Activated naive CD8-positive, alpha-beta T cell treated with anti-CD3 and anti-CD28 coated beads, Interleukin-2, amount 10 ng/mL, durations not matched to agents 7 days and 5 days (primary cell): ENCODE data around the gene EPHB4. TPM values are rescaled to one million over a fixed set of nuclear protein-coding genes. Genes with fewer than 3 reads are reported as not detected.

Source experiments
- ATAC-seq: fragments of 150-1000 bp; cut with Tn5 transposase; one replicate; pipeline ENCODE4 v1.10.0; 2021; ENCODE audit warnings: low read depth, moderate library complexity
- POLR2A ChIA-PET: fragments of 350-600 bp; sonication (Branson Sonifier 250); formaldehyde crosslinking; loops from one replicate; lab custom pipeline; 2021; ENCODE audit warnings: antibody characterized with exemption; lab: Charles Lee
- DNase-seq: peaks from one replicate; pipeline ENCODE4 v3.0.0; 2021
- H3K27ac Mint-ChIP-seq: one replicate; pipeline ENCODE4 v1.8.0; 2022; ENCODE audit warnings: mild to moderate bottlenecking, mixed read lengths
- H3K27me3 Mint-ChIP-seq: one replicate; pipeline ENCODE4 v1.8.0; 2022; ENCODE audit warnings: mild to moderate bottlenecking, moderate library complexity, mixed read lengths
- H3K36me3 Mint-ChIP-seq: one replicate; pipeline ENCODE4 v1.8.0; 2021; ENCODE audit warnings: mild to moderate bottlenecking, mixed read lengths
- H3K4me1 Mint-ChIP-seq: one replicate; pipeline ENCODE4 v1.8.0; 2021; ENCODE audit warnings: mixed read lengths
- H3K4me3 Mint-ChIP-seq: one replicate; pipeline ENCODE4 v1.8.0; 2022; ENCODE audit warnings: mild to moderate bottlenecking, moderate library complexity, mixed read lengths
- H3K9me3 Mint-ChIP-seq: one replicate; pipeline ENCODE4 v1.8.0; 2021; ENCODE audit warnings: mixed read lengths
- total RNA-seq, 2 experiments: library from RNA; stranded (reverse); gene quantifications; one replicate each; pipeline ENCODE4 v1.2.3, GENCODE V29; 2021

The EPHB4 gene
- total RNA-seq, 2 experiments from 2014 or later = 3.1 to 3.3 TPM

DNA sequence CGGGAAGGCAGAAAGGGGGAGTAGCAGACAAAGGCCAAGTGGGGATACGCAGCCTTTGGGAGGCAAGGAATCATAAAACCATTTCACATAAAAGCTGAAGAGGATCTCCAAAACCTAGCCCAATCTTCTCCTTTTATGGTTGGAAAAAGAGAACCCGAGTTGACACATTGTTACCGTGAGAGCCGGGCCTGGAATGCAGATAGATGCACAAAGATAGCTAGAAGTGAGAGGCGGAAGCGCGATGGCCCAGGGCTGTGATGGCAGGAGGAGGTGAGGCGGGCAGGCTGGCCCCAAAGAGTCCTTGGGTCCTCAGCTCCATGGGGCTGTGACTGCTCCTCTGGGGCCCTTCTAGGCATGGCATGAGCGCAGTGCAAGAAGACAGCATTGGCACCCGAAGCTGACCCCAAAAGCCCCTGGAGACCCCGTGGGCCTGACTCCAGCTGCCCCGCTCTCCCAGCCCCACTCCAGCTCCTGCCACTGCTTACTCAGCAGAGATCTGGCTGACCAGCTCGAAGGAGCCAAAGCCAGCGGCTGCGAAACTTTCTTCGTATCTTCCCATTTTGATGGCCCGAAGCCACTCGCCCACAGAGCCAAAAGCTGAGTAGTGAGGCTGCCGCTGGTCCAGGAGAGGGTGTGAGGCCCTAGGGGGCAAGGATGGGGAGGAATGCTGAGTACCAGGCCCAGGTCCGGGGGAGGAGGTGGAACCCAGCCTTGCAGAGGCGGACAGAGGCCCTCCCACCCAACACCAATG lies 22.5 kb downstream of the EPHB4 start:
- DNase-seq (no peak), ATAC-seq (no peak)
- H3K9me3 Mint-ChIP-seq = no peaks in the 10 kb centered on the region
- H3K27me3 Mint-ChIP-seq = peaks cover 3% of the 10 kb centered on the region
- H3K27ac Mint-ChIP-seq = no peak overlapping the region
- peaks cover 3% of the 10 kb centered on the region for H3K4me1 Mint-ChIP-seq
- no peaks in the 10 kb centered on the region for H3K36me3 Mint-ChIP-seq
- POLR2A ChIA-PET = no interaction called here
- H3K4me3 Mint-ChIP-seq = no peak overlapping the region

DNA sequence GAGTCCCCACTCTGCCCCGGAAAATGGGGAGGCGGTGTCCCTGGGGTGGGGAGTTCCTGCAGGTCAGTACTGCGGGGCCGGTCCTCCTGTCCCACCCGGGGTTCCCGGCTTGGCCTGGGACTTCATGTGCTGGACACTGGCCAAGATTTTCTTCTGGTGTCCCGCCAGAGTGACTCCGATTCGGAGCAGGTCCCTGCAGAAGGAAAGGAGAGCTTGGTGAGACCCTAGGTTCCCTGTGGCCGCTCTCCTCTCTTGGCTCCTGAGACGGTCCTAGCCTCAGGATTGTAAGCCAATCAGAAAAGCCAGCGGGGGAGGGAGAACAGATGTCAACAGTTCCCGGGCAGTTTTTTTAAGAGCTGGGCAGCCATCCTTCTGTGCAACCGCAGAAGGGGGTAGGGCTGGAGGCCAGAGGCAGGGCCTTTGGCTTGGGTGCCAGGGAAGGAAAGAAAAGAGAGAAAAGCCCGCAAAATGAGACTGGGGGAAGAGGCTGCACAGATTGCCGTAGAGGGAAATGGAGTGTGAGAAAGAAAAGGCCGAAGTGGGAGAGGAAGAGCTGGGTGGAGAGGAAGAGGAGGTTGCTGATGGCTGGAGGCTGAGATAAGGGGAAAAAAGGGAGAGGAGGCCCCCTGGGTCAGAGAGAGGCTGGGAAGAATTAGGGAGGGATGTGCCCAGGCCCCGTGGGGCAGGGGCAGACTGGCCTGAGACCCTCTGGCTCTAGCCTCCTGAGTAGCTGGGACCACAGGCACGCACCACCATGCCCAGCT lies 23.7 kb downstream of the EPHB4 start:
- Mint-ChIP-seq H3K27me3 (peaks cover 3% of the 10 kb centered on the region), H3K4me3 (no peak overlapping the region), H3K4me1 (peaks cover 10% of the 10 kb centered on the region), H3K36me3 (no peaks in the 10 kb centered on the region), H3K9me3 (no peaks in the 10 kb centered on the region), H3K27ac (peak overlapping the region; percentile 42)
- POLR2A ChIA-PET = interaction anchor here (1.4 kb wide), 1 partner anchor 49 kb away, joined by 5 read pairs; the partner anchor contains the start of gene SLC12A9
- no peak for DNase-seq
- ATAC-seq = peak; percentile 50

DNA sequence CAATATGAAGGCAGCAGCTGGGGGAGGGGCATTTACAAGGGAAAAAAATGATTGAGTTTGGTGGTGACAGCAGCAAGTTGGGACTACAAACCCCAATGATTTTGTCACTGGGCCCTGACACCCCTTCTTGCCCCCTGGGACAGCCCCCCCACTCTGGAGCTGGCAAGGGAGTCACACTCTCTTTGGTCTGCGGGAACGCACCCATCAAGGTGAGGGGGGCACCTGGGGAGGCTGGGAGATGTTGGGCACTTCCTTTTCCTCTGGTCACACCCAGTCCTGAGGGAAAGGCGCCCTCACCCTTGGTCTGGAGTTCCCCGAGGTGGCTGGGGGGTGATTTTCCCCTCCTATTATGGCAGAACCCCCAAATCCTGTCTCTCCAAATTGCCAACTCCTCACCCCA lies 24.4 kb downstream of the EPHB4 start:
- H3K27ac Mint-ChIP-seq = no peak overlapping the region
- POLR2A ChIA-PET = interaction anchor here (1.4 kb wide), 1 partner anchor 49 kb away, joined by 5 read pairs; the partner anchor contains the start of gene SLC12A9
- ATAC-seq = no peak

DNA sequence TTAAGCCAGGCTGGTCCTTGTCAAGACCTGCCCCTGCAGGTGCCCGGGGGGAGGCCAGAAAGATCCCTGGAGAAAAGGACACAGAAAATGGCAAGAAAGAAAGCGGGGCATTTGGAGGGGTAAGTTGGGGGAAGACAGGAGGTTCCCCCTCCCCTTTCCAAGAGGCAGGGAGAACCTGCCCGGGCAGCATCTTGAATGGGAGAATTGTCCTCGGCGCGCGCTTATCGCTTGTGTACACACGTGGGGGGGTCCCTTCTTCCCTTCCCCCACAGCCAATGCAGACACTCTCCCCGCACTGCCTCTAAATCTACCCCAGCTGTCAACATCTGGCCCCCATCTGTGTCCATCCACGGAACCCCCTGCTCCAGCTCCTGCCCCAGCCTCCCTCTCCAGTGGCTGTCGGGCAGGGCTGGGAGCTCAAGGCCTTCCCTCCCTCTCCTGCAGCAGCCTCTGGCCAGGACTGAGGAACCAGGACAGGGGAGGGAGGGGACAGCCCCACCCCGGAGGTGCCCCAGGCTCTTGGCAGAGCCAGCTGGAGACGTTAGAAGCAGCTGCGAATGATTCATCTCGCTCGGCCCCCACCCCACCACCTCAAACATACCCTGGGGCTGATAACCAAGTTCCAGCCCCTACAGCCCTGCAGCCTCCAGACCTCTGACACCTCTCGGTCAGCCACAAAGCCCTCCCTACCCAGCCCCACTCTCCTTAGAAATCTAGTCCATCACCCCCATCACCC lies 25.3 kb downstream of the EPHB4 start:
- POLR2A ChIA-PET = interaction anchor here (0.6 kb wide), 1 partner anchor 1937 kb away, joined by 3 read pairs; no protein-coding TSS in a partner anchor
- H3K4me1 Mint-ChIP-seq = peaks cover 13% of the 10 kb centered on the region
- H3K9me3 Mint-ChIP-seq = no peaks in the 10 kb centered on the region
- H3K27me3 Mint-ChIP-seq = peaks cover 3% of the 10 kb centered on the region
- no peak for DNase-seq
- no peak for ATAC-seq
- no peaks in the 10 kb centered on the region for H3K36me3 Mint-ChIP-seq
- no peak overlapping the region for H3K27ac Mint-ChIP-seq
- no peak overlapping the region for H3K4me3 Mint-ChIP-seq

More for the DNA sequence above, 24.4 kb downstream of the EPHB4 start:
- no peak for DNase-seq
- Mint-ChIP-seq H3K4me1 (peaks cover 13% of the 10 kb centered on the region), H3K36me3 (no peaks in the 10 kb centered on the region), H3K9me3 (no peaks in the 10 kb centered on the region), H3K27me3 (peaks cover 3% of the 10 kb centered on the region), H3K4me3 (no peak overlapping the region)

DNA sequence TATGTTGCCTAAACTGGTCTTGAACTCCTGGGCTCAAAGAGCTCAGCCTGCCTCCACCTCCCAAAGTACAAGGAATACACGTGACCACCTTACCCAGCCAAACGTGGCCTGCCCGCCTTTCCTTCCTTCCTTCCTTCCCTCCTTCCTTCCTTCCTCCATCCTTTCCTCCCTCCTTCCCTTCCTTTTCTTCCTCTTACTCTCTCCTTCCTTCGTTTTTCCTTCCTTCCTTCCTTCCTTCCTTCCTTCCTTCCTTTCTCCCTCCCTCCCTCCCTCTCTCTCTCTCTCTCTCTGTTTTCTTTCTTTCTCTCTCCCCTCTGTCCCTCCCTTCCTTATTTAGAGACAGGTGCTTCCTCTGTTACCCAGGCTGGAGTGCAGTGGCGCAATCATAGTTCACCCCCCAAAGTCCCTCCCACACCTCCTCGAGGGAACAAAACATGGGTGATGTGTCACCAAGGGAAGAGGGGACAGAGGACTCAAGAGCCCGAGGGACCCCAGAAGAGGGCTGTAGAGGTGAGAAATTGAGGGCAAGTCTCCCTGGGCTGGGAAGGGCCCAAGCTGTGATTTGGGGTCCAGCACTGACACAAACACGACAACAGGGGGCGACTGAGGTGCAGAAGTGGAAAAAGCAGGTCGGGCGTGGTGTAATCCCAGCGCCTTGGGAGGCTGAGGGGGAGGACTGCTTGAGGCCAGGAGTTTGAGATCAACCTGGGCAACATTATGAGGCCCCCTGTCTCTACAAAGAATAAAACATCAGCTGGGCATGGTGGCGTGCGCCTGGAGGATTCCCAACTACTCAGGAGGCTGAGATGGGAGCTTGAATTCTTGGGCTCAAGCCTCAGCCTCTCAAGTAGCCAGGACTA lies 28.1 kb downstream of the EPHB4 start:
- POLR2A ChIA-PET = interaction anchor here (0.6 to 1.8 kb wide), 2 partner anchors 53 to 660 kb away, joined by 4 to 6 read pairs; partner anchors contain the start of gene SLC12A9
- no peaks in the 10 kb centered on the region for H3K36me3 Mint-ChIP-seq

DNA sequence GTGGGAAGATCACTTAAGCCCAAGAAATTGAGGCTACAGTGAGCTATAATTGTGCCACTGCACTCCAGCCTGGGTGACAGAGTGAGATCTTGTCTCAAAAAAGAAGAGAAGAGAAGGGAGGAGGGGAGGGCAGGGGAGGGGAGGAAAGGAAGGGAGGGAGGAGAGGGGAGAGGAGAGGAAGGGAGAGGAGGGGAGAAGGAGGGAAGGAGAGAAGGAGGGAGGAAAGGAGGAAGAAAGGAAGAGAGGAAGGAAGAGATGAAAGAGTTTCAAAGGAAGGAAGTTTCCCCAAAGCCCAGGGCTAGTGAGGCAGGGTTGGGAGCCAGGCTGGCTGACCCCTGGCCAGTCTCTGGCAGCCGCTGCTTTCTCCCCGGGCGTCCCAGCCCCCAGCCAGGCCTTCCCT lies 32.6 kb downstream of the EPHB4 start:
- DNase-seq = no peak
- Mint-ChIP-seq H3K9me3 (no peaks in the 10 kb centered on the region), H3K36me3 (no peaks in the 10 kb centered on the region), H3K4me3 (no peak overlapping the region), H3K27ac (no peak overlapping the region), H3K4me1 (peaks cover 10% of the 10 kb centered on the region), H3K27me3 (peaks cover 11% of the 10 kb centered on the region)
- POLR2A ChIA-PET = interaction anchor here (0.7 kb wide), 1 partner anchor 39 kb away, joined by 3 read pairs; no protein-coding TSS in a partner anchor
- ATAC-seq = no peak

More for the DNA sequence above, 28.1 kb downstream of the EPHB4 start:
- H3K27ac Mint-ChIP-seq = no peak overlapping the region
- no peaks in the 10 kb centered on the region for H3K9me3 Mint-ChIP-seq
- DNase-seq (peak; percentile 56), ATAC-seq (peak; percentile 59)
- H3K4me3 Mint-ChIP-seq = no peak overlapping the region
- peaks cover 13% of the 10 kb centered on the region for H3K4me1 Mint-ChIP-seq
- H3K27me3 Mint-ChIP-seq = peaks cover 11% of the 10 kb centered on the region

DNA sequence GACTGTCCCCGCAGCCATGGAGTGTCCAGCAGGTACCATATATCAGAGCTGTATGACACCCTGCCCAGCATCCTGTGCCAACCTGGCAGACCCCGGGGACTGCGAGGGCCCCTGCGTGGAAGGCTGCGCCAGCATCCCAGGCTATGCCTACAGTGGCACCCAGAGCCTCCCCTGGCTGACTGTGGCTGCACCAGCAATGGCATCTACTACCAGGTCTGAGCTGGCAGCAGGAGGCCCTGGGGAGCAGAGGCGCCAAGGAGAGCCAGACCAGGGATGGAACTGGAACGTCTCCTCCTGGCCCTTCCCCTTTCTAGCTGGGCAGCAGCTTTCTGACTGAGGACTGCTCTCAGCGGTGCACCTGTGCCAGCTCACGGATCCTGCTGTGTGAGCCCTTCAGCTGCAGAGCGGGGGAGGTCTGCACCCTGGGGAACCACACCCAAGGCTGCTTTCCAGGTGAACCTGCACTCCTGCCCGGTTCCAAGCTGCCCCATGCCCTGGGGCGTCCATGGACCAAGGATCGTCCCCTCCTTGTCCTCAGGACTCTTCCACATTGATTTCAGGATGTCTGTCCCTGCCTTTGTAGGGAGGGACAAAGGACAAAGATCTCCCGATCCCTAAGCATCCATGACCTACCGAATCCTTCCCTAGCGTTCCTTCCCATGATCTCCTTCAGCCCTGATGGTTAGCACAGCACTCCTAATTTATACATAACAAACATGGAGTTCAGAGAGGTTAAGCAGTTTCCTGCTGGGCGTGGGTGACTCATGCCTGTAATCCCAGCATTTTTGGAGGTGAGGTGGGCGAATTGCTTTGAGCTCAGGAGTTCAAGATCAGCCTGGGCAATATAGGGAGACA lies 33.3 kb downstream of the EPHB4 start:
- Mint-ChIP-seq H3K4me3 (no peak overlapping the region), H3K4me1 (peaks cover 5% of the 10 kb centered on the region), H3K27me3 (peaks cover 11% of the 10 kb centered on the region), H3K27ac (no peak overlapping the region), H3K36me3 (no peaks in the 10 kb centered on the region), H3K9me3 (no peaks in the 10 kb centered on the region)
- no peak for ATAC-seq
- POLR2A ChIA-PET = interaction anchor here (0.7 kb wide), 1 partner anchor 38 kb away, joined by 3 read pairs; no protein-coding TSS in a partner anchor
- no peak for DNase-seq

DNA sequence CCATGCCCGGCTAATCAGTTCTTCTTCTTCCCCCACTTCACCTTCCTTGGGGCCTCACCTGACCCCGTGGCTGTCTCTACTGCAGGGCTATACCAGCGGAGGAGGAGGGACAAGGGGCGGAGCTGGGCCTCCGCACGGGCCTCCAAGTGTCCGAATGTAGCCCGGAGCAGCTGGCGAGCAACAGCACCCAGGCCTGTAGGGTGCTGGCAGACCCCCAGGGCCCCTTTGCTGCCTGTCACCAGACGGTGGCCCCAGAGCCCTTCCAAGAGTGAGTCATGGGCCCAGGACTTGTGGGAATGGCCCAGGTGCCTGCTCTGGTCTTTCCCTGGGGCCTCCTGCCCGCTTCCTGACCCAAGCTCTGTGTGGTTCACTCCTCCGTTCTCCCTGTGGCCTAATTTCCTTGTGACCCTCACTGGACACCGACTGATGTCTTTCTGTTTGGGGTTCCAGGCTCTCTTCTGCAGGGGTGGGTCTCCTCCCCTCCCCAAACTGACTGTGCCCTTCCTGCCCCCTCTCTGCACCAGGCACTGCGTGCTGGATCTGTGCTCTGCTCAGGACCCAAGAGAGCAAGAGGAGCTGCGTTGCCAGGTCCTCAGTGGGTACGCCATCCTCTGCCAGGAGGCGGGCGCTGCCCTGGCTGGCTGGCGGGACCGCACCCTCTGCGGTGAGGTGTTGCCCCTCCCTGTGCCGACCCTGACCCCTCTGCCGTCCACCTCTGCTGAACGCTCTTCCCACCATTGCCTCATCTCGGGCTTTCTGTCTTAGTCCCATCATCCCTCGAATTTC lies 35.2 kb downstream of the EPHB4 start:
- DNase-seq (no peak), ATAC-seq (no peak)
- H3K4me3 Mint-ChIP-seq = no peak overlapping the region
- H3K9me3 Mint-ChIP-seq = no peaks in the 10 kb centered on the region
- no peaks in the 10 kb centered on the region for H3K4me1 Mint-ChIP-seq
- no peak overlapping the region for H3K27ac Mint-ChIP-seq
- POLR2A ChIA-PET = no interaction called here
- no peaks in the 10 kb centered on the region for H3K36me3 Mint-ChIP-seq
- peaks cover 11% of the 10 kb centered on the region for H3K27me3 Mint-ChIP-seq

DNA sequence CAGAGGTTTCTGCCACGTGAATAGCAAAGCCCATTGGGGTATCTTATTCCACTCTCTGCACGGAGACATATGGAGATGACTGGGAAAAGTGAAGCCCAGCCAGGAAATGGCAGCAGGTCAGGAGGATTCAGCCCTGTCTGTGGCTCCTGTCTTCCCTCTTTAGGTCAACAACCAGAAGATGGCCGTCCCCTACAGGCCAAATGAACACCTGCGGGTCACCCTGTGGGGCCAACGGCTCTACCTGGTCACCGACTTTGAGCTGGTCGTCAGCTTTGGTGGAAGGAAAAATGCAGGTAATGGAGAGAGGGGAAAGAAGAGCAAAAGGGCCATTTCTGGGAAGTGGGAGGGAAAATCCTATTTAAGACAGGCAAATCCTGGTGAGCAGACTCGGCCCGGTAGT lies 38.3 kb downstream of the EPHB4 start:
- Mint-ChIP-seq H3K4me3 (no peak overlapping the region), H3K36me3 (no peaks in the 10 kb centered on the region), H3K27me3 (peaks cover 10% of the 10 kb centered on the region), H3K9me3 (no peaks in the 10 kb centered on the region), H3K4me1 (no peaks in the 10 kb centered on the region), H3K27ac (no peak overlapping the region)
- ATAC-seq = no peak
- POLR2A ChIA-PET = no interaction called here
- no peak for DNase-seq

DNA sequence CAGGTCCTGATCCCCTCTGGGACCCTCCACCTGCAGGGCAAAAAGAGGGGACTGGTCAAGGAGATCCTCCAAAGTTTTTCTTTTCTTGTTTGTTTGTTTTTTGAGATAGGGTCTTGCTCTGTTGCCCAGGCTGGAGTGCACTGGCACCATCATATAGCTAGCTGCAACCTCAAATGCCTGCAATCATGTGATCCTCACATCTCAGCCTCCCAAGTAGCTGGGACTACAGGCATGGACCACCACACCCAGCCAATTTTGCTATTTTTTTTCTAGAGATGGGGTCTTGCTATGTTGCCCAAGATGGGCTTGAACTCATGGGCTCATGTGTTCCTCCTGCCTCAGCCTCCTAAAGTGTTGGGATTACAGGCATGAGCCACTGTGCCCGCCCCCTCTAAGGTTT lies 41.0 kb downstream of the EPHB4 start:
- Mint-ChIP-seq H3K27me3 (peaks cover 10% of the 10 kb centered on the region), H3K27ac (no peak overlapping the region), H3K4me1 (no peaks in the 10 kb centered on the region), H3K4me3 (no peak overlapping the region), H3K36me3 (no peaks in the 10 kb centered on the region), H3K9me3 (no peaks in the 10 kb centered on the region)
- ATAC-seq (no peak), DNase-seq (no peak)
- POLR2A ChIA-PET = no interaction called here

DNA sequence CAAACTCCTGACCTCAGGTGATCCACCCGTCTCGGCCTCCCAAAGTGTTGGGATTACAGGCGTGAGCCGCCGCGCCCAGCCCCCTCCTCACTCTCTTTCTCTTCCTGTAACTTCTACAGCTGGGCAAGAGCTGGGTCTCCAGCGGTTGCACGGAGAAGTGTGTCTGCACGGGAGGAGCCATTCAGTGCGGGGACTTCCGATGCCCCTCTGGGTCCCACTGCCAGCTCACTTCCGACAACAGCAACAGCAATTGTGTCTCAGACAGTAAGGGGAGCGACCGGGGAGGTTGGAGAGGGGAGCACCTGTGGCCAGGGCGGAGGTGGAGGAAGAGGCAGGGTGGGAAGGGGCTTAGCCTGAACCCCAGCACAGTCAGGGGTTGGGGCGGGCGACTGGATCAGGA lies 41.4 kb downstream of the EPHB4 start:
- H3K36me3 Mint-ChIP-seq = no peaks in the 10 kb centered on the region
- peaks cover 15% of the 10 kb centered on the region for H3K27me3 Mint-ChIP-seq
- H3K27ac Mint-ChIP-seq = no peak overlapping the region
- H3K4me1 Mint-ChIP-seq = no peaks in the 10 kb centered on the region
- no peak overlapping the region for H3K4me3 Mint-ChIP-seq
- H3K9me3 Mint-ChIP-seq = no peaks in the 10 kb centered on the region
- POLR2A ChIA-PET = no interaction called here
- ATAC-seq (no peak), DNase-seq (no peak)
